ENCODE results near the gene ADGRF5. TPM values are rescaled to one million over a fixed set of nuclear protein-coding genes. Genes with fewer than 3 reads are reported as not detected.

The ADGRF5 gene
- total and polyA plus RNA-seq, 11 donors, result 24.5 to 89.6 (median 46.8) TPM

DNA sequence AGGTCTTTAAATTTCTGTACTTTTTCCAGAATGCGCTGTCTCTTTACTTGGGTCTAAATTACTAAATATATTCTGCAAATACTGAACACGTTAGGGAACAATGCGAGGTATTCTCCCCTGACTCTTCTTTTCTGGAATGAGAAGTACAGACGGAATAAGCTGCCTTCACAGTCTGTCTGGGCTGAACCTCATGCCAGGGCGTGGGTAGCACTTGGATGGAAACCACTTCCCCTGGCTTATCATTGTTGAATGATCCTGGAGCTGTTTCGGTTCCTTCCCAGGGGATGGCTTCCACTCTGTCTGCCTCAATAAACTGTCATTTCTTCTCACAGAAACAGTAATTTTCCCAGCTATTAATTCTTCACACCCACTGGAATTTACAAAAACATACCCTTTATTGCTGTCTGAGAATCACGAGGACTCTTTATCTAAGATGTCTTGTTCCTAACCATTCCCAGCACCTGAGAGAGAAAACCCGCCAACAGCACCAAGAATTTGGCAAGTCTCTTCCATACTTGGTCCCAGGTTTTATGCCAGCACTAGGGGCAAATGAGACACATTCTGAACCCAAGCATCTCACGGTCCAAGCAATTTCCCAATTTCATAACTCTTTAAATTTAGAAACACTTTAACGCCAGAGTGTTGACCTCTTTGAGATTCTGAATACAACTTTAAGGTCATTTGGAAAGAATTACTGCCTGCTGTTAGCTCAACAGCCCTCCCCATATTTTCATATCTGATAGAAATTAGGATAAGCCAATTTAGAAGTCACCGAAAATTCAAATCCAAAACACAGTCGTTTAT lies 43.2 kb upstream of the ADGRF5 start:
- H3K4me3 ChIP-seq, result no peak overlapping the region
- H3K36me3 ChIP-seq, result no peaks in the 10 kb centered on the region
- intact Hi-C loops (cut with DNase I), result no loop called here
- DNase-seq (peak in 1 of 5 donors; percentile 21), ATAC-seq (peak in 3 of 4 donors; percentile 39 to 52 (median 47))
- TF ChIP-seq, protein P1, sequence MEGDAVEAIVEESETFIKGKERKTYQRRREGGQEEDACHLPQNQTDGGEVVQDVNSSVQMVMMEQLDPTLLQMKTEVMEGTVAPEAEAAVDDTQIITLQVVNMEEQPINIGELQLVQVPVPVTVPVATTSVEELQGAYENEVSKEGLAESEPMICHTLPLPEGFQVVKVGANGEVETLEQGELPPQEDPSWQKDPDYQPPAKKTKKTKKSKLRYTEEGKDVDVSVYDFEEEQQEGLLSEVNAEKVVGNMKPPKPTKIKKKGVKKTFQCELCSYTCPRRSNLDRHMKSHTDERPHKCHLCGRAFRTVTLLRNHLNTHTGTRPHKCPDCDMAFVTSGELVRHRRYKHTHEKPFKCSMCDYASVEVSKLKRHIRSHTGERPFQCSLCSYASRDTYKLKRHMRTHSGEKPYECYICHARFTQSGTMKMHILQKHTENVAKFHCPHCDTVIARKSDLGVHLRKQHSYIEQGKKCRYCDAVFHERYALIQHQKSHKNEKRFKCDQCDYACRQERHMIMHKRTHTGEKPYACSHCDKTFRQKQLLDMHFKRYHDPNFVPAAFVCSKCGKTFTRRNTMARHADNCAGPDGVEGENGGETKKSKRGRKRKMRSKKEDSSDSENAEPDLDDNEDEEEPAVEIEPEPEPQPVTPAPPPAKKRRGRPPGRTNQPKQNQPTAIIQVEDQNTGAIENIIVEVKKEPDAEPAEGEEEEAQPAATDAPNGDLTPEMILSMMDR (IDR thresholded peaks at IDR 0.05), result no peak
- TF ChIP-seq POLR2A (IDR thresholded peaks at IDR 0.05), result no peak
- peaks cover 0 to 25% (median 14%) of the 10 kb centered on the region in 12 donors for H3K4me1 ChIP-seq
- H3K27ac ChIP-seq, result peak overlapping the region in 3 of 12 donors; percentile 15 to 55 (median 46)
- H3K27me3 ChIP-seq, result peaks cover 0 to 3% (median 0%) of the 10 kb centered on the region in 9 donors
- 48 to 62% (median 61%) methylated on average over 12 of the region's 12 CpGs for WGBS, 4 donors
- H3K9me3 ChIP-seq, result no peaks in the 10 kb centered on the region

- H3K4me1 ChIP-seq, result peaks cover 0 to 25% (median 14%) of the 10 kb centered on the region in 12 donors
- WGBS, 4 donors, result 30 to 46% (median 35%) methylated on average over 5 of the region's 5 CpGs
- no peaks in the 10 kb centered on the region for H3K36me3 ChIP-seq
- TF ChIP-seq POLR2A (IDR thresholded peaks at IDR 0.05), result no peak
- TF ChIP-seq, protein P1 (IDR thresholded peaks at IDR 0.05), result no peak
- intact Hi-C loops (cut with DNase I), result no loop called here
- peak in 3 of 5 donors; percentile 42 to 47 (median 45) for DNase-seq
- peak in 3 of 4 donors; percentile 78 to 92 (median 85) for ATAC-seq
- no peaks in the 10 kb centered on the region for H3K9me3 ChIP-seq
- peak overlapping the region in 7 of 12 donors; percentile 18 to 69 (median 55) for H3K27ac ChIP-seq
- H3K4me3 ChIP-seq, result no peak overlapping the region
- peaks cover 0 to 3% (median 0%) of the 10 kb centered on the region in 9 donors for H3K27me3 ChIP-seq
Observed at GRCh38 chr6:46963626-46964025, 41.9 kb upstream of the ADGRF5 start.

- no peaks in the 10 kb centered on the region for H3K36me3 ChIP-seq
- H3K4me1 ChIP-seq, result peaks cover 0 to 25% (median 14%) of the 10 kb centered on the region in 12 donors
- no peak for ATAC-seq
- H3K27me3 ChIP-seq, result peaks cover 0 to 3% (median 0%) of the 10 kb centered on the region in 9 donors
- intact Hi-C loops (cut with DNase I), result no loop called here
- TF ChIP-seq, protein P1 (IDR thresholded peaks at IDR 0.05), result no peak
- TF ChIP-seq POLR2A (IDR thresholded peaks at IDR 0.05), result no peak
- peak overlapping the region in 5 of 12 donors; percentile 4 to 69 (median 45) for H3K27ac ChIP-seq
- H3K9me3 ChIP-seq, result no peaks in the 10 kb centered on the region
- no peak overlapping the region for H3K4me3 ChIP-seq
- DNase-seq, result no peak
Observed at GRCh38 chr6:46963039-46963438, 41.3 kb upstream of the ADGRF5 start.

GRCh38 chr6:46961711-46962110 lies 40.0 kb upstream of the ADGRF5 start:
- TF ChIP-seq, protein P1 (IDR thresholded peaks at IDR 0.05), result no peak
- no peak for TF ChIP-seq POLR2A (IDR thresholded peaks at IDR 0.05)
- ATAC-seq (no peak), DNase-seq (no peak)
- Histone ChIP-seq H3K9me3 (no peaks in the 10 kb centered on the region), H3K36me3 (no peaks in the 10 kb centered on the region), H3K4me3 (no peak overlapping the region), H3K4me1 (peaks cover 0 to 25% (median 14%) of the 10 kb centered on the region in 12 donors), H3K27ac (no peak overlapping the region), H3K27me3 (peaks cover 0 to 3% (median 0%) of the 10 kb centered on the region in 9 donors)
- 91 to 94% (median 92%) methylated on average over 5 of the region's 5 CpGs for WGBS, 4 donors
- intact Hi-C loops (cut with DNase I), result no loop called here

All from heart left ventricle (tissue), 16 donors.